WTC11 (cell line): ENCODE results near the gene FSTL1. TPM values are rescaled to one million over a fixed set of nuclear protein-coding genes. Genes with fewer than 3 reads are reported as not detected.

Experiments used
- ATAC-seq: fragments of 200-7000 bp; cut with Tn5 transposase; 2 replicates; pipeline ENCODE4 v1.10.0; 2021; ENCODE audit warnings: mild to moderate bottlenecking, moderate library complexity
- CTCF ChIA-PET: fragments of 300-600 bp; sonication (Branson Sonifier 250); formaldehyde crosslinking; loops from one replicate; lab custom pipeline; 2021; ENCODE audit warnings: antibody characterized with exemption; lab: Charles Lee
- POLR2A ChIA-PET: fragments of 350-600 bp; sonication (Branson Sonifier 250); formaldehyde crosslinking; loops from one replicate; lab custom pipeline; 2021; ENCODE audit warnings: antibody characterized with exemption; lab: Charles Lee
- DNase-seq: peaks from one replicate; pipeline ENCODE4 v3.0.0; 2021; ENCODE audit warnings: low spot score
- H3K27ac Mint-ChIP-seq: 2 replicates; pipeline ENCODE4 v1.8.0; 2021; ENCODE audit warnings: mixed read lengths
- H3K27me3 Mint-ChIP-seq: 2 replicates; pipeline ENCODE4 v1.8.0; 2021; ENCODE audit warnings: low read depth, mild to moderate bottlenecking, moderate library complexity, mixed read lengths
- H3K36me3 Mint-ChIP-seq: 2 replicates; pipeline ENCODE4 v1.8.0; 2021; ENCODE audit warnings: mixed read lengths
- H3K4me1 Mint-ChIP-seq: 2 replicates; pipeline ENCODE4 v1.8.0; 2022; ENCODE audit warnings: mixed read lengths
- H3K4me3 Mint-ChIP-seq: 2 replicates; pipeline ENCODE4 v1.8.0; 2021; ENCODE audit warnings: mild to moderate bottlenecking, moderate library complexity, mixed read lengths
- H3K9me3 Mint-ChIP-seq: 2 replicates; pipeline ENCODE4 v1.8.0; 2021; ENCODE audit warnings: mixed read lengths
- ATF1 ChIP-seq: sonication (generic); formaldehyde crosslinking; IDR thresholded peaks from 2 replicates; pipeline ENCODE4 v1.8.1; 2023; ENCODE audit warnings: mild to moderate bottlenecking, moderate library complexity, missing genetic modification reagents
- ATF6 ChIP-seq: sonication (generic); formaldehyde crosslinking; IDR thresholded peaks from 2 replicates; pipeline ENCODE4 v1.8.1; 2023; ENCODE audit warnings: mild to moderate bottlenecking, missing genetic modification reagents
- CREB1 ChIP-seq: sonication (generic); formaldehyde crosslinking; IDR thresholded peaks from 2 replicates; pipeline ENCODE4 v1.8.0; 2023; ENCODE audit warnings: mild to moderate bottlenecking, missing genetic modification reagents
- CREM ChIP-seq: sonication (generic); formaldehyde crosslinking; IDR thresholded peaks from 2 replicates; pipeline ENCODE4 v1.8.1; 2022; ENCODE audit warnings: mild to moderate bottlenecking, missing genetic modification reagents, moderate library complexity
- CTCF ChIP-seq: fragments of 200-600 bp; IDR thresholded peaks from 2 replicates; pipeline ENCODE4 v1.8.0; 2022; ENCODE audit warnings: antibody characterized with exemption
- ESRRA ChIP-seq: sonication (generic); formaldehyde crosslinking; IDR thresholded peaks from 2 replicates; pipeline ENCODE4 v1.8.1; 2022; ENCODE audit warnings: mild to moderate bottlenecking, missing genetic modification reagents, borderline replicate concordance
- FOXP1 ChIP-seq: sonication (generic); formaldehyde crosslinking; IDR thresholded peaks from 2 replicates; pipeline ENCODE4 v1.8.0; 2022; ENCODE audit warnings: missing genetic modification reagents, mild to moderate bottlenecking, moderate library complexity, borderline replicate concordance
- PREB ChIP-seq: sonication (generic); formaldehyde crosslinking; IDR thresholded peaks from 2 replicates; pipeline ENCODE4 v1.8.1; 2022; ENCODE audit warnings: mild to moderate bottlenecking, missing genetic modification reagents, moderate library complexity, borderline replicate concordance
- SP1 ChIP-seq: sonication (generic); formaldehyde crosslinking; conservative IDR thresholded peaks from 2 replicates; pipeline ENCODE4 v1.8.1; 2022; ENCODE audit warnings: missing genetic modification reagents
- TCF7 ChIP-seq: sonication (generic); formaldehyde crosslinking; IDR thresholded peaks from 2 replicates; pipeline ENCODE4 v1.8.0; 2022; ENCODE audit warnings: mild to moderate bottlenecking, low read depth, missing genetic modification reagents, moderate library complexity
- USF1 ChIP-seq: sonication (generic); formaldehyde crosslinking; IDR thresholded peaks from 2 replicates; pipeline ENCODE4 v1.8.0; 2022; ENCODE audit warnings: mild to moderate bottlenecking, missing genetic modification reagents
- ZNF138 ChIP-seq: sonication (generic); formaldehyde crosslinking; conservative IDR thresholded peaks from 2 replicates; pipeline ENCODE4 v1.8.1; 2022; ENCODE audit warnings: mild to moderate bottlenecking, moderate library complexity, missing genetic modification reagents
- ZNF263 ChIP-seq: sonication (generic); formaldehyde crosslinking; IDR thresholded peaks from 2 replicates; pipeline ENCODE4 v1.8.1; 2022; ENCODE audit warnings: low read depth, mild to moderate bottlenecking, moderate library complexity, missing genetic modification reagents
- ZNF423 ChIP-seq: fragments of 250-450 bp; sonication (Bioruptor Pico); IDR thresholded peaks from 2 replicates; pipeline ENCODE4 v2.1.2; 2022; ENCODE audit warnings: mild to moderate bottlenecking, moderate library complexity
- total RNA-seq: library from RNA; stranded (reverse); gene quantifications from 3 replicates; pipeline ENCODE4 v1.2.3, GENCODE V29; 2021
- TF ChIP-seq, protein P1 (sequence below): fragments of 250-450 bp; sonication (Bioruptor Pico); IDR thresholded peaks from 2 replicates; pipeline ENCODE4 v1.9.0; 2021; ENCODE audit warnings: mild to moderate bottlenecking, borderline replicate concordance
- TF ChIP-seq, protein P2 (sequence below): sonication (generic); formaldehyde crosslinking; IDR thresholded peaks from 2 replicates; pipeline ENCODE4 v1.8.0; 2022; ENCODE audit warnings: mild to moderate bottlenecking, missing genetic modification reagents
- TF ChIP-seq, protein P3 (sequence below): sonication (generic); formaldehyde crosslinking; IDR thresholded peaks from 2 replicates; pipeline ENCODE4 v1.8.0; 2022; ENCODE audit warnings: mild to moderate bottlenecking, missing genetic modification reagents

Gene FSTL1
- total RNA-seq, 1 experiment from 2014 or later = 271 TPM

DNA sequence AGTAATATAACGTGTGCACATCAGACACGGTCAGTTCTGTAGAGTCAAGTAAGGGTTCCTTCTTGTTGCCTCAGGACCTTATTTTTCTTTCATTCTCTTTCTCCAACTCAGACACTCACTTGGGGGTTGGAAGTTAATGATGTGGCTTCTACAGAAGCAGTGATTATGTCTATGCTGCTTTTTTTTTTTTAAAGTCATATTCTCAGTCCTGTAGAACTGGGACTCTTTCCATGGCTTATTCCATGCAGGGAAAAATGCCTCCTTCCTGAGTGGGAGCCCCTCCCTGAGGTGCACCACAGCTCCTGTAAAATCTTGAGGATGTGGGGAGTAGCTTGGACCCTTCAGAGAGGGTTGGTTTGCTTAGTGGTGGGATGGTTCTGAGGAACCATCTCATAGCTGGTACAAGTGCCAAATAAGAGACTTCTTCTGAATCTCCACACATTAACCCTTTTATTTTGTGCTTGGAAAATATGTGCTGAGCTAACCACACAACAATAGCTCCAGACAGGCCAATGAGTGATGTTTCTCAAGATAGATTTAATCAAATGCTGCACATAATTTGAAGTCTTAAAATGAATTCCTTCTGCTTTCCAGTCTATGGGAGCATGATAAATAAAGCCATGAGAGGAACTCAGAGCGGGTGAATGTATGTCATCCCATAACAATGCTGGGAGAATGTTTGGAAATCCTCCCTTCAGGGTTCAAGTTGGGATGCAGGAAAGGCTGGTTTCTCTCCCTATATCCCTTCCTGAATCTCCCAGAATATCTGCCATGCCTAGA is 23.3 kb upstream of the FSTL1 start (continued):
- TF ChIP-seq FOXP1 (no peak), ZNF138 (CRISPR knock-in tag) (no peak), TCF7 (CRISPR knock-in tag) (no peak), ZNF263 (CRISPR knock-in tag) (no peak), SP1 (no peak), PREB (CRISPR knock-in tag) (no peak)
- TF ChIP-seq, protein P1, sequence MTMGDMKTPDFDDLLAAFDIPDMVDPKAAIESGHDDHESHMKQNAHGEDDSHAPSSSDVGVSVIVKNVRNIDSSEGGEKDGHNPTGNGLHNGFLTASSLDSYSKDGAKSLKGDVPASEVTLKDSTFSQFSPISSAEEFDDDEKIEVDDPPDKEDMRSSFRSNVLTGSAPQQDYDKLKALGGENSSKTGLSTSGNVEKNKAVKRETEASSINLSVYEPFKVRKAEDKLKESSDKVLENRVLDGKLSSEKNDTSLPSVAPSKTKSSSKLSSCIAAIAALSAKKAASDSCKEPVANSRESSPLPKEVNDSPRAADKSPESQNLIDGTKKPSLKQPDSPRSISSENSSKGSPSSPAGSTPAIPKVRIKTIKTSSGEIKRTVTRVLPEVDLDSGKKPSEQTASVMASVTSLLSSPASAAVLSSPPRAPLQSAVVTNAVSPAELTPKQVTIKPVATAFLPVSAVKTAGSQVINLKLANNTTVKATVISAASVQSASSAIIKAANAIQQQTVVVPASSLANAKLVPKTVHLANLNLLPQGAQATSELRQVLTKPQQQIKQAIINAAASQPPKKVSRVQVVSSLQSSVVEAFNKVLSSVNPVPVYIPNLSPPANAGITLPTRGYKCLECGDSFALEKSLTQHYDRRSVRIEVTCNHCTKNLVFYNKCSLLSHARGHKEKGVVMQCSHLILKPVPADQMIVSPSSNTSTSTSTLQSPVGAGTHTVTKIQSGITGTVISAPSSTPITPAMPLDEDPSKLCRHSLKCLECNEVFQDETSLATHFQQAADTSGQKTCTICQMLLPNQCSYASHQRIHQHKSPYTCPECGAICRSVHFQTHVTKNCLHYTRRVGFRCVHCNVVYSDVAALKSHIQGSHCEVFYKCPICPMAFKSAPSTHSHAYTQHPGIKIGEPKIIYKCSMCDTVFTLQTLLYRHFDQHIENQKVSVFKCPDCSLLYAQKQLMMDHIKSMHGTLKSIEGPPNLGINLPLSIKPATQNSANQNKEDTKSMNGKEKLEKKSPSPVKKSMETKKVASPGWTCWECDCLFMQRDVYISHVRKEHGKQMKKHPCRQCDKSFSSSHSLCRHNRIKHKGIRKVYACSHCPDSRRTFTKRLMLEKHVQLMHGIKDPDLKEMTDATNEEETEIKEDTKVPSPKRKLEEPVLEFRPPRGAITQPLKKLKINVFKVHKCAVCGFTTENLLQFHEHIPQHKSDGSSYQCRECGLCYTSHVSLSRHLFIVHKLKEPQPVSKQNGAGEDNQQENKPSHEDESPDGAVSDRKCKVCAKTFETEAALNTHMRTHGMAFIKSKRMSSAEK (CRISPR knock-in tag) = no peak

DNA sequence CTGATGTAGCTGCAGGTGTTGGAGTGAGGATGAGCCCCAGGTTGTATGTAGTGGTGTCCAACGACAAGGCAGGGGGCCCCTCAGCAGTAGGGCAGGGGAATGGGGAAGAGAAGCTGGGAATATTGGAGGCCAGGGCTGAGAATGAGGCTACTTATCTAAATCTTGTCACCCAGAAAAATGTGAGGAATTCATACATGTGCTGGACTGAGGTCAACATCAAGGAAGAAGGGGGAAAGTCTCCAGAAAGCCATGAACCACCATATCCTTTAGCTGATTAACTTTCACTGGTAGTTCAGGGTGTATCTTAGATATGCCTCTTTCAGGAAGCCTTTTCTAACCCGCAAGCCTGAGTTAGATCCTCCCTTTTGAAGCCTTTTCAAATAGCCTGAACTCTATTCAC is 22.6 kb upstream of the FSTL1 start:
- ATAC-seq = no peak
- DNase-seq = no peak
- no peak for TF ChIP-seq ATF1 (CRISPR knock-in tag)
- TF ChIP-seq, protein P2, sequence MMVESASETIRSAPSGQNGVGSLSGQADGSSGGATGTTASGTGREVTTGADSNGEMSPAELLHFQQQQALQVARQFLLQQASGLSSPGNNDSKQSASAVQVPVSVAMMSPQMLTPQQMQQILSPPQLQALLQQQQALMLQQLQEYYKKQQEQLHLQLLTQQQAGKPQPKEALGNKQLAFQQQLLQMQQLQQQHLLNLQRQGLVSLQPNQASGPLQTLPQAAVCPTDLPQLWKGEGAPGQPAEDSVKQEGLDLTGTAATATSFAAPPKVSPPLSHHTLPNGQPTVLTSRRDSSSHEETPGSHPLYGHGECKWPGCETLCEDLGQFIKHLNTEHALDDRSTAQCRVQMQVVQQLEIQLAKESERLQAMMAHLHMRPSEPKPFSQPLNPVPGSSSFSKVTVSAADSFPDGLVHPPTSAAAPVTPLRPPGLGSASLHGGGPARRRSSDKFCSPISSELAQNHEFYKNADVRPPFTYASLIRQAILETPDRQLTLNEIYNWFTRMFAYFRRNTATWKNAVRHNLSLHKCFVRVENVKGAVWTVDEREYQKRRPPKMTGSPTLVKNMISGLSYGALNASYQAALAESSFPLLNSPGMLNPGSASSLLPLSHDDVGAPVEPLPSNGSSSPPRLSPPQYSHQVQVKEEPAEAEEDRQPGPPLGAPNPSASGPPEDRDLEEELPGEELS (CRISPR knock-in tag) = no peak
- no peak for TF ChIP-seq CREM (CRISPR knock-in tag)
- TF ChIP-seq, protein P3, sequence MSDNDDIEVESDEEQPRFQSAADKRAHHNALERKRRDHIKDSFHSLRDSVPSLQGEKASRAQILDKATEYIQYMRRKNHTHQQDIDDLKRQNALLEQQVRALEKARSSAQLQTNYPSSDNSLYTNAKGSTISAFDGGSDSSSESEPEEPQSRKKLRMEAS (CRISPR knock-in tag) = no peak
- no peak for TF ChIP-seq CTCF
- no peak for TF ChIP-seq ZNF138 (CRISPR knock-in tag)
- TF ChIP-seq ATF6 (CRISPR knock-in tag) = no peak
- TF ChIP-seq CREB1 (CRISPR knock-in tag) = no peak
- no peak for TF ChIP-seq ESRRA (CRISPR knock-in tag)
- TF ChIP-seq USF1 (CRISPR knock-in tag) = no peak
- TF ChIP-seq ZNF423 (CRISPR knock-in tag) = no peak
- H3K27ac Mint-ChIP-seq = no peak overlapping the region
- ChIA-PET CTCF (no interaction called here), POLR2A (no interaction called here)
- H3K27me3 Mint-ChIP-seq = no peaks in the 10 kb centered on the region; the same call in 1 of the 2 replicates
- peaks cover 66% of the 10 kb centered on the region for H3K4me1 Mint-ChIP-seq
- H3K9me3 Mint-ChIP-seq = peaks cover 32% of the 10 kb centered on the region
- H3K36me3 Mint-ChIP-seq = peaks cover 14% of the 10 kb centered on the region
- no peak overlapping the region for H3K4me3 Mint-ChIP-seq
